NCI-H1417 (cell line): ENCODE data around the gene CCDC187.

ENCODE experiments used
- DNase-seq, 3 experiments: peaks; one replicate each; lab custom pipeline; 2025; lab: John Stamatoyannopoulos, UW

The CCDC187 gene

GRCh38 chr9:136283291-136284235 is 20.3 kb downstream of the CCDC187 start:
- peak; percentile 72 to 90 (median 84) for DNase-seq

GRCh38 chr9:136282272-136282861 is 21.5 kb downstream of the CCDC187 start:
- peak in 2 of 3 experiments; percentile 44 to 76 for DNase-seq

- no peak for DNase-seq
Observed at GRCh38 chr9:136281421-136282271, 22.2 kb downstream of the CCDC187 start.

DNA sequence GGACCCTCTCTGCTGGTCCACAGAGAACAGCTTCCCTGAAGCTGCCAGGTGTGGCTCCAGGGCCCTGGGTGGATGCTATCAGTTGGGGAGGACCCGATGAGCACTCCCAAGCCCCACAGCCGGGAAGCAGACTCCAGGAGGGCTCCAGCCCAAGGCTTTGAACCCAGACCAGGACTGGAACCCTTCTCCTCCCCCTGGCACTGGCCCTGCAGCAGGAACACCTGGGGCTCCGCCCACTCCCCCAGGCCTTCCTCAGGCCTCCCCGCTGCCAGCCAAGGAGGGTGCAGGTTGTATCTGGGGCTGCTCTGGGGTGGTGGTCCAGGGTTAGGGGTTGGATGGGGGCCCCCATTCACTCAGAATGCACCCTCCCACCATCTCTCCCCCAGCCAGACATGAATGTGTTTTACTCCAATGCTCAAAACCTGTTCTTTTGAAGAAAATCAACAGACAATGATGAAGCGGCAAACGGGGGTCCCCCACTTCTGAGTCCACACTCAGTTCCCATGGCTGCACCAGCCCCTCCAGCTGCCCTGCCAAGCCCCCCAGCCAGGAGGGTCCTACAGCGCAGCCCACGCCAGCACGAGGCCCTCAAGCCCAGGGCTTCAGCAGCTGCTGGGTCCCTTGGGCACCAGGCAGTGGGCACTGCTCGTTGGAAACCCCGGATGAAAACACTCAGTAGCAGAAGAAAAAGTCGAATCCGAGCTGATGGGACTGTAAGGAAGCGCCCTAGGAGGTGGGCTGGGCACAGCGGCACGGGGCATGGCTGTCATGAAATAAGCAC is 23.2 kb downstream of the CCDC187 start:
- no peak for DNase-seq

DNA sequence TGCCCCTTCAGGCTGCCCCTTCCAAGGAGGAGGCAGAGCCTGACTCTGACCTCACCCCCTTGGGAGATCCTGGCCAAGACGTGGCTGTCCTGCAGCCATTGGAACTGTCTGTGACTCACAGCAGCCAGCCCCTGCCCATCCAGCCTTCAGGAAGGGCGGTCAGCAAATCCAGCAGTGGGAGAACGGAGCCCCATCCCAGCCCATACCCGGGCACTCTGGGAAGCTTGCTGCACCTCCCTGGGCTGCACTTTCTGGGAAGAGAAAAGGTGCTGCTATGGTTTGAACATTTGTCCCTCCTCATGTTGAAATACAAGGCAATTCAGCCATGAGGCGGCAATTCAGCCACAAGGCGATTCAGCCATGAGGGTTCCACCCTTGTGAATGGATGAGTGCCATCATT is 24.4 kb downstream of the CCDC187 start:
- no peak for DNase-seq

GRCh38 chr9:136278894-136279293 is 25.0 kb downstream of the CCDC187 start:
- DNase-seq = no peak

DNA sequence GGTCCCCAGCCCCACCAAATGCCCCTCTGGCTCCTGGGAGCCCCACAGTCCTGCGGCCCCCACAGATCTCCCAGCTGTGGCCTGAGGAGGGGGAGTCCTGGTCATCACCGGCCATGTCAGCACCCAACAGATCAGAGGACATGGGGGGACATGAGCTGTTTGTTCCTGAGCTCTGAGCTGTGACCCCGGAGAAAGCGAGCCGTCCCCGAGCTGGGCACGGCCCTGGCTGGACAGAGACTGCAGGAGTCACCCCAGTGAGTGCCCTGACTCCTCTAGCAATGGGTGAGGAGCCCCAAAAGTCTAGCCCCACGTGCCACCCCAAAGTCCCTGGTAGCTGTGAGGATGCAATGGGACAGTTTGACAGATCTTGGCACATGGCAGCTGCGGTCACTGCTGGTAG is 25.7 kb downstream of the CCDC187 start:
- DNase-seq = no peak

GRCh38 chr9:136277746-136278145 is 26.1 kb downstream of the CCDC187 start:
- DNase-seq = no peak

DNA sequence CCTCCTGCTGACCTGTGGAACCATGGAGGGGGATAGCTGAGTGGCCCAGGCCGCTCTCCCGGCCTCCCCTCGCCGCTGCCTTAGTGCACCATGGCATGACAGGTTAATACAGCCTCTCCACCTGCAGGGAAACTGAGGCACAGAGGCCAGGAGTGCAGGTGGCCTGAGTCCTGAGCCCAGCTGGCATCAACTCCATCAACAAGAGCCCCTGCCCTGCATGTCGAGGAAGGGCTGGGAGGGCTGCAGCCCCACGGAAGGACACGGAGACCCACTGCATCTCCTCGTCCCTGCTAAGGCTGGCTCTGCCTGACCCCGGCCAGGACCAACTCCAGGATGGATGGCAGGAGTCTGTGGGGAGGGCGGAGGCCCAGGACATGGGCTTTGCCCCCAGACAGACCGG is 27.2 kb downstream of the CCDC187 start:
- DNase-seq = no peak

- DNase-seq = no peak
Observed at GRCh38 chr9:136275655-136276429, 28.1 kb downstream of the CCDC187 start.

- no peak for DNase-seq
Observed at GRCh38 chr9:136274786-136275654, 28.9 kb downstream of the CCDC187 start.

DNA sequence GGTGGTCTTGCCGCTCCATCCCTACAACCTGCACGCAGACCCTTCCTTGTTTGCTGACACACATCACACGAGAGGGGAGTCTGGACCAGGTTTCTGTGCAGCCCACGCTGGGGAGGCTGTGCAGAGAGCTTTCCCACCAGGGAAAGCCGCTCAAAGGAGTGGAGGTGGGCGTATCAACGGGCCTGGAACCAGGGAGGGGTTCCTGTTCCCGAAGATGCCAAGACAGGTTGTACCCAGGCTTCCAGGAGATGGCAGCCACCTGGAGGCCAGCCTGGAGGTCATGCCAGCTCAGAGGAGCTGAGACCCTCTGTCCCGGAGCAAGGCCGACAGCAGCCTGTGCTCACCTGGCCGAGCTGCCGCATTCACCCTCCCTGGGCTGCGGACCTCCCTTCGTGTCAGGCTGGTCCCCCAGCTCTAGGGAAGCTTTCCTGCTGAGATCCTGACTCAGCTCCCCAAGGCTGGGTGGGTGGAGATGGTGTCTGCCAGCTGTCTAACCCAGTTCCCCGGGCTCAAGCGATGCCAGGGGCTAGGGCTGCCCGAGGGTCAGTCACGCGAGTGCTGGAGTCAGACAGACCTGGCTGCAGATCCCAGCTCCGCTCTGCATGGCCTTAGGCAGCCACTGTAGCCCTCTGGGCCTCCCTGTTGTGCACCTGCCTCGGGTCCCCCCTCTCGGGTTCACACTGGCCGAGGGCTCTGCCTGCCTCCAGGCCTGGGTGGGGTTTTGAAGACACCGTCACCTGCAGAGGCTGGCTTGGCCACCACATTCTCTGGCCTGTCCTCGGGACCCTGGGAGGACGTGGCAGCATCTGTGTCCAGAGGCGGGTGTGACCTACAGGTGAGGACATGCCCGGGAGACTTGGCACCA is 29.7 kb downstream of the CCDC187 start:
- no peak for DNase-seq

GRCh38 chr9:136273244-136273865 is 30.5 kb downstream of the CCDC187 start:
- peak in 1 of 3 experiments; percentile 44 for DNase-seq

- DNase-seq = no peak
Observed at GRCh38 chr9:136270173-136270705, 33.7 kb downstream of the CCDC187 start.

DNA sequence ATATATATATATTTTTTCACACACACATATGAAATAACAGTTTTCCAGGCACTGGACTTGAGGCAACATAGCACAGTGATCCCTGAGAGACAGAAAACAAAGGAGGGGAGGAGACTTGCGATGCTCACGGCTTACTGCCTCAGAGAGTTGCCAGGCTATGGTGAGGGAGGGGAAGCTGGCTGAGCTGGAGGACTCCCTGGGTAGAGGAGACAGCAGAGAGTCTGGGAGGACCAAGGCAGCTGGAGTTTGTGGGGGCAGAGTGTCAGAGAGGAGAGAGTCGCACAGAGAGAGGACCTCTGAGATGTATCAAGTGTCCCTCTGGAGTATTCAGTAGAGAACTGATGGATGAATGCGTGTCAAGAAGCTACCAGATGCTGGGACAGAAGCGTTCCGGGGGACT is 35.2 kb downstream of the CCDC187 start:
- DNase-seq = peak in 1 of 3 experiments; percentile 44

DNA sequence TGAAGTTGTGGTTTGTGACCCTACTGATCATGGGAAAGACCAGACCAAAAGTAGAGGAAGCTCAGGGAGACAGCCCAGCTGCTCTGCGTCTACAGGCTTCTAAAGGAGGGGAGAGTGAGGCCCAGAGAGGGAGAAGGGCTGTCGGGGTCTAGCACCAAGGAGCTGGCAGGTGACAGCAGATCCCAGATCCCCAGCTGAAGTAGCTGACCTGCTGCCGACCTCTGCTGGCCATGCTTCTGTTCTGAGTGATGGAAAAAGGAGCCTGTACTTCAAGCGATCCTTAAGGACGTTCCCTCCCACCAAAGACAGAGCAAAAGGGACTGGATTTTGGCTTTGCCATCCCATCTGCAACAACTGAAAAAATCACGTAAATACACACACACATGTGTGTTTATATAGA is 35.6 kb downstream of the CCDC187 start:
- peak in 2 of 3 experiments; percentile 20 to 51 for DNase-seq

- peak; percentile 46 to 72 (median 46) for DNase-seq
Observed at GRCh38 chr9:136267261-136268111, 36.4 kb downstream of the CCDC187 start.
